ENCODE data around the gene ZNF408.

The ZNF408 gene

DNA sequence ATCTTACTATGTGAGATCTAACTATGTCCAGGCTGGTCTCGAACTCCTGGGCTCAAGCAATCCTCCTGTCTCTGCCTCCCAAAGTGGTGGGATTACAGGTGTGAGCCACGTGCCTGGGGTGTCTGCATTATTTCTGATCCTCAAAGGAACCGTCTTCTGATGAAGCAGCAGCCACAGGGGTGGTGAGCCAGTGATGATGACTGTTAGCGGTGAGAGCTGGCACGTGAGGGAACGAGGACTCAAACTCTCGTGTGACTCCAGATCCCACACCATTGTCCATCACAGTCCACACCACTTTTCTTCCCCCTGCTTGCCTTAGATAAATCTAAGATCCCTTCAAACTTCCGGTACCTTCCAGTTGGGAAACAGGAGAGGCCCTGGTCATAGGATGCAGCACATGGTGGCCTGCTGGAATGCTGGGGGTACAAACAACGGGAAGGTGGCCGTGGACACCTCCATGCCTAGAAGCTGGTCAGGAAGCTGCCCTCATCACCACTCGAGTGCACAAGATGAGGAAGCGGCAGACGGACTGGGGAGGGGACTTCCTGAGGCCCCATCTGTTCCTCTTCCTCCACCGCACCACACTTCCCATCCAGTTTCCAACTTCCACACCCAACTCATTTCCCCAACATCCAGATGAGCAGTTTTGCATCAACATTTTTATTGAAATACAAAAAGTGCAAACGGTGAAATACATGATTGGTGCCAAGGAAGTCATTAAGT is 24.2 kb upstream of the ZNF408 start:
- Histone ChIP-seq H3K4me3 (no peak overlapping the region), H3K27ac (peak overlapping the region in 1 of 2 donors; percentile 81)
- TF ChIP-seq, protein P1, sequence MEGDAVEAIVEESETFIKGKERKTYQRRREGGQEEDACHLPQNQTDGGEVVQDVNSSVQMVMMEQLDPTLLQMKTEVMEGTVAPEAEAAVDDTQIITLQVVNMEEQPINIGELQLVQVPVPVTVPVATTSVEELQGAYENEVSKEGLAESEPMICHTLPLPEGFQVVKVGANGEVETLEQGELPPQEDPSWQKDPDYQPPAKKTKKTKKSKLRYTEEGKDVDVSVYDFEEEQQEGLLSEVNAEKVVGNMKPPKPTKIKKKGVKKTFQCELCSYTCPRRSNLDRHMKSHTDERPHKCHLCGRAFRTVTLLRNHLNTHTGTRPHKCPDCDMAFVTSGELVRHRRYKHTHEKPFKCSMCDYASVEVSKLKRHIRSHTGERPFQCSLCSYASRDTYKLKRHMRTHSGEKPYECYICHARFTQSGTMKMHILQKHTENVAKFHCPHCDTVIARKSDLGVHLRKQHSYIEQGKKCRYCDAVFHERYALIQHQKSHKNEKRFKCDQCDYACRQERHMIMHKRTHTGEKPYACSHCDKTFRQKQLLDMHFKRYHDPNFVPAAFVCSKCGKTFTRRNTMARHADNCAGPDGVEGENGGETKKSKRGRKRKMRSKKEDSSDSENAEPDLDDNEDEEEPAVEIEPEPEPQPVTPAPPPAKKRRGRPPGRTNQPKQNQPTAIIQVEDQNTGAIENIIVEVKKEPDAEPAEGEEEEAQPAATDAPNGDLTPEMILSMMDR (IDR thresholded peaks at IDR 0.05): no peak
- DNase-seq (ENCODE audit: low spot score): peak; percentile 69

DNA sequence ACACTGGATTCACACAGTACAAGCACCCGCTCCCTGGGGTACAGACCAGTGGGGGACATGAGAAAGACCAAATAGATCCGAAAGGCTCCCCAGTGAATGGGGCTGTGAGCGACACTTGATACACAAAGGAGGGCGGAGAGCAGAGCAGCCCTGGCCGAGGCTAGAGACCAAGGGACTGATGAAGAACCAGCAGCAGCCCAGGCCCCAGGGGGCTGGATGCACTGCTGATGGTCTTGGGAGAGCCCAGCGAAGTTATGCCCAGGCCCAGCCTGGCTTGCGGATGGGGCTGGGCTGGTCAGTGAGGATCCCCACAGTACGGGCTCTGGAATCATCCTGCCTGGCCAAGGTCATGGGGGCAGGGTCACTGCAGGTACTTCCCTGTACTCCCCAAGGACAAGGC is 23.7 kb upstream of the ZNF408 start:
- DNase-seq (ENCODE audit: low spot score): peak; percentile 72
- TF ChIP-seq, protein P1 (IDR thresholded peaks at IDR 0.05): no peak
- Histone ChIP-seq H3K27ac (peak overlapping the region in 1 of 2 donors; percentile 81), H3K4me3 (no peak overlapping the region)

DNA sequence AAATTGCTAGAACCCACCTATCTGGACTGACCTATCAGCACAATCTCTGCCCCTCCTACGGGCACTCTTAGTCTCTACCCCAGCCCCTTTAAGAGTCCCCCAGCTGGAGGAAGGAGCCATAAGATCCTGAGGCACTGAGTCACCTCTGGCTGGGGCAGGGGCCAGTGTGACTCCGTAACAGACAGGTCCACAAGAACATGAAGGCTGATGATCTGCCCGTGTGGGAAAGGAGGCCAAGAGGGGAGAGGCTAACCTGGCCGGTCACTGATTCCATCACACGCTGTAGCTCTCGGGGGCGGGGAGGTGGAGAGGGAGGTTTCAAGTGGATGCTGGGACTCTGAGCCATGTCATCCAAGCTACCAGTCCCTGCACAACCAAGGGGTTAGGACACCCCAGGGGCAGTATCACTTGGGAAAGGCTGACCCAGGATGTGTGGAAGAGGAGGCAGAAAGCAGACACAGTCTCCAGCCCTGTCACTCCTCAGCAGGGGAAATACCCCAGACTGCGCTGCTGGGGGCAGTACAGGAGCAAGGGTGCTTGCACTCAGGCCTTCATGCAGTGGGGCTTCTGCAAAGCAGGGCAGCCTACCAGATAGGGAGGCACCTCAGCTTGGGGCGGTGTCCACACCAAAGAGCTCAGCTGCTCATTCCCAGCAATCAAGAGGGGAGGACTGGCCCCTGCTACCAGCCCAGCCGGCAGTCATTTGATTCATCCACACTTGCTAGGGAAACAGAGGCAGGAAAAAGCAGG is 22.7 kb upstream of the ZNF408 start:
- Histone ChIP-seq H3K27ac (peak overlapping the region in 1 of 2 donors; percentile 65), H3K4me3 (no peak overlapping the region)
- no peak for DNase-seq (ENCODE audit: low spot score)
- TF ChIP-seq, protein P1 (IDR thresholded peaks at IDR 0.05): no peak

DNA sequence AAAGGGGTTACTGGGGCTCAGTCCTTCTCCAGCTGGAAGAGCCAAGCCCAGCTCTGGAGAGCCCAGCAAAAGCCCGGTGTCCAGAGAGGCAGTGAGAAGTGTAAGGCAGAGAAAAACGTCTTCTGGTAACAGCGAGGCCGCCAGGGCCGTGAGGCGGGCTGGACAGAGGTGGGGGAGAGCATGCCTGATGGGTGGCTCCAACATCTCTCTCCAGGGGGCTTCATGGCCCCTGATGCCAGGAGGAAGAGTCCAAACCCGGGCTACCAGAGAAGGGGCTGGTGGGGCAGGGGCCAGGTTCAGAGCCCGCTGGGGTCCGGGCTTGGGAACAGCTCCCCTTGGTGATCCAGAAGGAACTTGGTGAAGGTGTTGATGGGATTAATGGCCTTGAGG is 22.1 kb upstream of the ZNF408 start:
- Histone ChIP-seq H3K27ac (peak overlapping the region in 1 of 2 donors; percentile 65), H3K4me3 (no peak overlapping the region)
- DNase-seq (ENCODE audit: low spot score): no peak
- TF ChIP-seq, protein P1 (IDR thresholded peaks at IDR 0.05): no peak

DNA sequence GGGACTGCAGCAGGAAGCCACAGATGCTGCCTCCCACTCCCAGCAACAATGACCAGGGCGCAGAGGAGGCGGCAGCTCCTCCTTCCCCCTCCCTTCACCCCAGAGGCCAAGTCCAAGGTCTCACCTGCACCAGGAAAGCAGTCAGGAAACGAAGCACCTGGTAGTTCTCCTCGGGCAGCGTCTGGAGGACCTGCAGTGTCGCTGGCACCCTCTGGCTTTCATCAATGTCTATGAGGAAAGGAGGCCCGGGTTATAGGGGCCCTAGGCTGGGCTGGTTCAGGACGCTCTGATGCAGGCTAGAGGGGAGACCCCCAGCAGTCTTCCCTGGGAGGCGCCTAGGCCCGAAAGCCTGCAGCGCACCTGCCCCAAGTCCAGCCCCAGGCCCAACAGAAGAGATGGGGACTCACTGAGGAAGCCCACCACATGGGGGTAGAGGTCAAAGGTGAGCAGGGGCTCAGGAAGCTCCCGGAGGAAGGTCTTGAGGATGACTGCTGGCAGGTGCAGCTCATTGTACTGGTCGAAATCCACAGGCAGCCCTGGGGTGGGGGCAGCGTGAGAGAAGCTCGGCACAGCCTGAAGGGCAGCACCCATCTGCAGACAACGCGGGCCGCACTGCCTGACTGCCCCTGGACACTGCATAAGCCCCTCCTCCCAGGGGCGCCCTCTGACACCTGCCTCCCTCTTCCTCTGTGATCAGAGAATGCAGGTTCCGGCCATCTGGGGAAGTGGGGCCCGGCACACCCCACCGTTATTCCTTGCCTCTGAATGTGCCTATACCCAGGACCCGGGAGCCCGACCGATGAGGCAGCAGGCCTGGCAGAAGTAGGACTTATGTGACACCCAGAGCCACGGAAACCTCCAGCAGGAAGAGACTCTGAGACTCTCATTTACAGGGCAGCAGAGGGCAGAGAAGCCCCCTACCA is 21.3 kb upstream of the ZNF408 start:
- Histone ChIP-seq H3K27ac (no peak overlapping the region), H3K4me3 (no peak overlapping the region)
- DNase-seq (ENCODE audit: low spot score): peak; percentile 70
- TF ChIP-seq, protein P1 (IDR thresholded peaks at IDR 0.05): no peak

DNA sequence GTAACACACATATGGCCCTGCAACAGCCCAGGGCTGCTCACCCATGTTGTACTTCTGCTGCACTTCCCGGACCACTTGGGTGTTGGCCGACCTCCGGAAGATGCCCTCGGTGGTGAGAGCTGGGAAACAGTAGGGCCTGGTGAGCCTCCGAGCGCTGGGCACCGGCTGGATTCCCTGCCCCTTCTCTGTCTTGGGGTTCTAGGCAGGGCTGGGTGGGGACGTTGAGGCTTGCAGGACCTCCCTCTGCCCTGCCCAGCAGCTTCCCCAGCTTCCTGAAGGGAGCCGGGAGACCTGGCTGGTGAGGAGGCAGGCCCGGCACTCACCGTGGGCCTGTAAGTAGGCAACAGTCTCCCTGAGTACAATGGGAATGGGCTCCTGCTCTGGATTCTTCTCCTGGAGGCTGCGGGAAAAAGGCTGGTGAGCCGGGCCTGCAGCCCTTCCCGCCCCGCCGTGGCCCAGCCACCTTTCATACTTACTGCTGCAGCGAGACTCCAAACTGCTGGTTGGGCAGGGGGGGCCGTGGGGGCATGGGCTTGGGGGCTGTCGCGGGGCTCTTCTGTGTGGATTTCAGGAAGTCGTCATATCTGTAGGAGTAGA is 20.6 kb upstream of the ZNF408 start:
- TF ChIP-seq, protein P1 (IDR thresholded peaks at IDR 0.05): no peak
- Histone ChIP-seq H3K27ac (no peak overlapping the region), H3K4me3 (no peak overlapping the region)
- DNase-seq (ENCODE audit: low spot score): peak; percentile 59
